Caki2 (cell line): ENCODE data around the gene EYA4. TPM values are rescaled to one million over a fixed set of nuclear protein-coding genes. Genes with fewer than 3 reads are reported as not detected.
A peak's percentile ranks its signal among the peaks of the same experiment; 100 is the strongest.

ENCODE experiments used
- DNase-seq: peaks from one replicate; pipeline ENCODE4 v3.0.0-alpha.2; 2015; ENCODE audit warnings: low read depth
- in situ Hi-C: cut with HindIII; loops from 2 replicates; pipeline ENCODE4 v1.10.0; 2016; ENCODE audit warnings: low sequenced_read_pairs, low pct_unique_long_range_greater_than_20kb, mixed read lengths
- total RNA-seq: library from RNA; depleted of rRNA; stranded (reverse); fragments of >200 nt; shearing (Covaris generic); gene quantifications from 2 replicates; pipeline ENCODE4 v1.2.3, GENCODE V29; 2014; ENCODE audit warnings: low replicate concordance

The EYA4 gene
- total RNA-seq, 1 experiment from 2014 or later: 0.17 TPM

DNA sequence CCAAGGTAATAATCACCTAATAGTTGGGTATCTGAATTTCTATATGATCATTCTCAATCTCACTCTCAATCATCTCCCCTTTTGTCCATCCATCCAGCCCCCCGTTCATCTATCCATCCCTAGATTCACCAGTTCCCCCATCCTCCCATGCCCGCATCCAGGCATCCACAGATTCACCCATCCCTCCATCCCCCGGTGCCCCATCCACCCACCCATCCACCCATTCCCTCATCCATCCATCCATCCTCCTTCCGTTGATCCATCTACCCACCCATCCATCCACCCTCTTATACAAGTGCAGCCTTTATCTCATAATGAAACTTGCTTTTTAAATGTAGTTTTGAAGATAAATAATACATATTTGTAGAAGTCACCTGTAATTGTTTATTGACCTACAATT is 76.5 kb downstream of the EYA4 start:
- DNase-seq: no peak
- in situ Hi-C loops: no loop called here

DNA sequence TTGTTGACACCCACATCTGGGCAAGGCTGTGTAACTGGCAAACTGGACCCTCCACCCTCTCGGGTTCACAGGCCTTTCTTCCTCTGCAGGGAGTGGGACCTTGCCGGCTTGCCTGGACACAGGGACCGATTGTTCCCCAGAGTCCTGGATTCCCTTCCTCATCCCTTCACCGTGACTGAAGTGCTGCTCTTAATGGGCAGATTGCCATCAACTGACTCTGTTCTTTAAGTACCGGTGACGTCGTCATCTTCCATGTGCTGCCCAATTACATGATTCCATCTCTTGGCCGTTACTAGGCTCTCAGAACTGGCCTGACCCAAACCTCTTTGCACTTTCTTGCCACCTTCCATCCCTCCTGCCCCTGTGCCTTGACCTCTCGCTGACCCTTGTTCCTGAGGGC is 85.4 kb downstream of the EYA4 start:
- in situ Hi-C loops: no loop called here
- no peak for DNase-seq

DNA sequence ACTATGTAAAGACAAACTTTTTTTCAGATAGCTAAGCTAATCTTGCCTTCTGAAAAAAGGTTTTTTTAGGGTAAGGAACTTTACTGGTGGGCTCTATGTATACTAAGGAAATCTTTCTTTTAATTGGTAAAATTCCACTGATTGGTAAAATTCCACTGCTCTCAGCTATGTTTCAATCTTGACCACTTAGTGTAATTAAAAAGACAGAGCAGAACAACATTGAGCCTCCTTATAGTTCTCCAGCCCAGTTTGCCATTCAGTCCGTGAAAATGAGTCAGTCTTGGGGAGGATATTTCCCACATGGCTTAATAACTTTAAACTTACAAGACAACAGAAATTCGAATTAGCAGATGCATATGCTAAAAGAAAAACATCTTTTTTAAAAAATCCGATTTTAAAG is 92.7 kb downstream of the EYA4 start:
- no peak for DNase-seq
- in situ Hi-C loops: no loop called here

DNA sequence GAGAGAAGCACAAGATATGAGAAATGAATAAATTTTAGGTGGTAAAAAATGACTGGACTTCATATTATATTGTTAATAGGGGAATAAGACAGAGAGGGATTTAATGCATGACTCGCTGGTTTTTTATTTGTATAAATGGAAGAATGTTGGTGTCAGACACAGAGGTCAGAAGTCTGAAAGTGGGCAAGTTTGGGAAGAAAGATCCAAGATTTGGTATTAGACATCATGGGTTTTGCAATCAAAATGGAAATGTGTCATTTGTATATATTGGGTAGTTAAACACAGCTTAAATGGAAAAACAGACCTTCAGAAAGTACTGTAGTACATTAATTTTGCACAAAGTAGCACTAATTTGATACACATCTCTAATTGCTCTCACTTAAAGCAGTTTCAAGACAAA is 96.2 kb downstream of the EYA4 start:
- peak; percentile 3 for DNase-seq
- in situ Hi-C loops: no loop called here

DNA sequence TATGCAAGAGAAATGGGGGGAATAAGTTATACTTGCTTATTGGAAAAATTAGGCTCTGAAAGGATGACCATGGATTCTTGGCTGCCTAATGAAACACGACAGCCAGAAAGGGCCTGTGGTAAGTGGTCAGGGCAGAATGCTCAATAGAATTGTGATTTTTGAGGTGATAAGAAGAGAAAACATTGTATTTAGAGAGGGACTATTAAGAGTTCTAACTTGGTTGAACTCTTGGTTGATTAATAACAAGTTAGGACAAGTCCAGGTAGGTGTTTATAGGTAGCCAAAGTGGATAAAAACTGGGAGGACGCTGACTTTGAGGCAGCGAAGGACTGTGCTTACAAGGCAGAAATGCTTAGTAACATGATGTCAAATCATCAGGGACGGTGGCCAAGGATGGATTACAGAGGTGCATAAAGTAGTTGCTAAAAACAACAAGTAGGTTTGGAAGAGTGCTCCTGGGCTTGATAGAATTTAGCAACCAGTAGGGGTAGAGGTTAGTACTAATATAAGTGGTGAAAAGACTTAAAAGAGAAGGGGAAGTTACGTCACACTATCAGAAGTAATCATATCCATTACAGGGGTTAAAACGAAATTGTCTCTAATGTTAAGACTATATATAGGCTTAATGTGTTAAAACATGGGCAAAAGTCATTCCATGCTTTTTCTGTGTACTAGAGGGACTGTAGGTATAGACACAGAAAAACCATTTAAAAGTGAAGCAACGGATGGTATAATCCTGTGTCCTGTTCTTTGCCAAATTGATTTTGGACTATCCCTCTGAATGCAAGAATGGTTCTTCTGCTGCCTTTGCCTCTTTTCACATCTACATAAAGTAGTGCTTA is 98.6 kb downstream of the EYA4 start:
- in situ Hi-C loops: no loop called here
- DNase-seq: peak; percentile 54

DNA sequence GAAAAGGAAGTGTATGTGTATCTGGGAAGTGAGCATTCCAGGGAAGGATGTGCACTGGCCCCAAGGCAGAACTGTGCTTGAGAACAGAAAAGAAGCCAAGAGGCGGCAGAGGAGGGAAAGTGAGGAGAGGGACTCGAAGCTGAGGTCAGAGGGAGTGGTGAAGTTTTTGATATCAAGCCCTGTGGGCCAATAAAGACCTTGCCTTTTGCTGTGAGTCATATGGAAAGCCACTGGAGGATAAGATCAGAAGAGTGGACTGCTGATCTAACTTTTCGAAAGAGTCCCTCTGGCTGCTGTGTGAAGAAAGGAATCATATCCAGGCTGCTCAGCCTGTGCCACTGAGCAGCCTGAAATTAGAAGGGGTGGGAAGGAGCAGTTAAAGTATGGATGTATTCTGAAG is 99.4 kb downstream of the EYA4 start:
- in situ Hi-C loops: no loop called here
- DNase-seq: peak; percentile 25

DNA sequence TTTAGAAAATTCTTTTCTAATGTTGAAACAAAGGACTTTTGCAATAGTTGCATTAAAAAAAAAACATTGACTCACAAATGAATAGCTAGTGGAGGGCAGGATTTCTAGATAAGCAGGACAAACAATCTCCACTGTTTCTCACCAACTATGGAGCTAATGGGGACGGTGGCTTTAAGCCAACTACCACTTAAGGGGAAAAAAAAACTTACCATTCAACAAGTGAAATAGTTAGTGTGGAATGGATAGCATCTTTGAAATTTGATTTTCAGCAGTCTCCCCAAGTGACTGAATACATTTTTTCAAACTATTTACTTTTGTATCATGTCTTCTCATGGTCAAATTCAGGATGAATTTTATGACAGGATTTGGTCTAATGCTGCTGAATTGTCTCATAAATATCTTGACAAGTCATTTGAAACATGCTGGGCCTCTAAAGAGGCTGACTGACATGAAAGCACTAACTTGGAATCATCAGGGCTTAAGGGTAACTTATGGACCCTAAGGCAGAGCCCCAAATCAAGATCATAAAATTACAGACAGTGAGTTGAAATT is 100.5 kb downstream of the EYA4 start:
- in situ Hi-C loops: no loop called here
- DNase-seq: peak; percentile 84

DNA sequence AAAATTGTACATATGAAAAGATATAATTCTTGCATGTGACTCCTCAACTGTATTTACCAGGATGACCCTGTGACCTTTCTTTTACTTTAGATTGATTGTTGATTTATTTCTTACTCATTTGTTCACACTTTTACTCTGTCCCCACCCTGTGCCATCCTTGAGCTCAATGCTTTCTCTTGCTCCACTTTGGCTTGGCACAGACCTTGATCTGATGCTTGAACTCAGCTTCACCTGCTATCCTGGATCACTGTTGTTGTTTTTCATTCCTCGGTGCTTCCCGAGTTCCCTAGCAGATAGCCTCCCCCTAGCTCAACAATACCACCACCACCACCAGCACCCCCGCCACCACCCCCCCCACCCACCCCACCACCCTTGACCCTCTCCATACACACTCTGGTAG is 102.1 kb downstream of the EYA4 start:
- no peak for DNase-seq
- in situ Hi-C loops: no loop called here

DNA sequence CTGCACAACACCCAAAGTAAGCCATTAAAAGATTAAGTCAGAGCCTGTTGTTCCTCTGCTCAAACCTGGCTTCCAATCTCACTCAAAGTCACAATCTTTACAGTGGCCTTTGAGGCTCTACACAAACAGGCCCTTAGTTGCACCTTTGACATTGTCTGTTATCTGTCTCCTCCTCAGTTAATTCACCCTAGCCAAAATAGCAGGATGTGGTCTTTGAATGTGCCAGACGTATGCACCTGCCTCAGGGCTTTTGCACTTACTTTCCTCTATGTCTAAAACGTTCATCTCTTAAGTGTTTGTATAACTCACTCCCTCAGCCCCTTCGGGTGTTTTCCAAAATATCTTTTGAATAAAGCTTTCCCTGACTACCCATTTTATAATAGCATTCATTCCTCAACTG is 107.7 kb downstream of the EYA4 start:
- DNase-seq: no peak
- in situ Hi-C loops: no loop called here

DNA sequence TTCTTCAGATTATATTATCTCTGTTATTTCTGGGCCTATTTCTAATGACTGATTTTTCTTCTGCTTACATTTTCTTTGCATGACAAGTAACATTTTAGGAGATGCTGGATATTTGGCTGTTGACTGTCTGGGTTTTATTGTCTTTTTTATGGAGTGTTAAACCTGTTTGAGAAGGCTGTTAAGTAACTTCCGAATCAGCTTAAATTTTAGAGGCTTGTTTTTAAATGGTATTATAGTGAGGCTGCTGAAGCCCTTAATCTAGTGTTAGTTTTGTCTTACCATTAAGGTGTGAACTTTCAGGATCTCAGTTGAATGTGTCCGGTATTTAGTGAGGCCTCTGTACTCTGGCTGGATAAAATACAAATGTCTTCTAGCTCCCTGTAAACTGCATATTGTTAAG is 109.8 kb downstream of the EYA4 start:
- no peak for DNase-seq

DNA sequence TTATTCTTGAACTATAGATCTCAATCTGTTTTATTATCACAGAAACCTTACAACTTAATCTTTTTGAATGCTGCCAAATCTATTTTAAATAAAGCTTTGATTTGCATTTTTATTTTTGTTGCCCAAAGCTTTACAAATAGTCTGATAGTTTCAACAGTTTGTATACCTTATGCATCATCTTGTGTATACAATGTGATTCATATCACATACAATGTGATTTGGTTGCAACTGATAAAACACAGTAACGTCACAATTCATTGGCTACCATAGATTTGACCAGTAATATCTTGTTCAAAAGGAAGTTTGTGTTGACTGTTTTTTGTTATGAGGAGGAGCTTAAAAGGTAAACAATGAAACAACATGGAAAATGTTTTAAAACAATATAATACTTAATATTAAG is 110.9 kb downstream of the EYA4 start:
- DNase-seq: no peak
- in situ Hi-C loops: no loop called here

More for the DNA sequence above, 109.8 kb downstream of the EYA4 start:
- in situ Hi-C loops: no loop called here

DNA sequence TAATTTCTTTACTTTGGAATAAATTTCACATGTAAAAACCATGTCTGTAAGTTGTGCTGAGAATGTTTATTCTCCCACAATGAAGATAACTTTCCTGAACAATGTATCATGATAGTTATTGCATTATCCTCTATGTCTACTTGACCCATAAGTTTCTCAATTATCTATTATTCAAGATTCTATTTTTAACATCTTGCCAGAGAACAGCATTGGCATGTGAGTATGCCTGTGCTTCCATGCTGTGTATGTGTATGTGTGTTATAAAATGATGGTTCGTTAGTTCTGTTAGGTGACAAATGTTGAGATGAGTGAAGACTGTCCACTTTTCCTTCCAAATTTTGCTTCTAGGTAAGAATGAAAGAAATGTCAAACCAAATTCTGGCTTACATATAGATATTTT is 111.9 kb downstream of the EYA4 start:
- in situ Hi-C loops: no loop called here
- no peak for DNase-seq

DNA sequence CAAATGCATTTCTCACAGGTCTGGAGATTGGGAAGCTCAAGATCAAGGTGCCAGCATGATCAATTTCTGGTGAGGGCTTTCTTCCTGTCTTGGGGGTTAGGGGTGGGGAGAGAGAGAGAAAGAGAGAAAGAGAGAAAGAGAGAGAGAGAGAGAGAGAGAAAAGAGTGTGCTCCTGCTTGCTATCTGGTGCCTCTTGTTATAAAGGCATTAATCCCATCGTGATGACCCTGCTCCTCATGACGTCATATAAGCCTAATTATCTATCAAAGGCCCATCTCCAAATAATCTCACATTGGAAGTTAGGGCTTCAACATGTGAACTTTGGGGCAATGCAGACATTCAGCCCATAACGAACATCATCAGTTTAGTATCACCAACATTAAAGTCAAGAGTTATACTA is 114.8 kb downstream of the EYA4 start:
- in situ Hi-C loops: no loop called here
- DNase-seq: no peak

DNA sequence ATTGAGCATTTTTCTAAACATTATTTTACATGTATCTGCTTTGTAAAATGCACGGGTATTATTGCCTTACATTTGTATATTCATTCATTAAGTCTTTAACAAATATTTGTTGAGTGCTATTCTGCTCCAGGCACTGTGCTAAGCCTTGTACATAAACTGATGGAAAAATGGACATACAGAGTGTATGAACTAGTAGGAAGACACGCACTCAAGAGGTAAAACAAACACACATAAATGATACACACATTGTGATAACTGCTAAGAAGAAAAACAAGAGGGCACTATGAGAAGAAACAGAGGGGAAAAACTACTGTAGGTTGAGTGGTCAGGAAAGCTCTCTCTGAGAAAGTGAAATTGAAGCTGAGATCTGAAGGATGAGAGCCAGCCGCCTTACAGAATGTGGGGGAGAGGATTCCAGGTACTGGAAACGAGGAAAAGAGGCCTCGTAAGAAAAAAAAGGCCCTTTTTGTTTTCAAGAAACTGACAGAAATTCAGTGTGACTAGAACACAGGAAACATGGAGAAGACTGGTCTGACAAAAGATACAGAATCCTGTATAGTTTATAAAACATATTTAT is 117.5 kb downstream of the EYA4 start:
- no peak for DNase-seq
- in situ Hi-C loops: no loop called here

DNA sequence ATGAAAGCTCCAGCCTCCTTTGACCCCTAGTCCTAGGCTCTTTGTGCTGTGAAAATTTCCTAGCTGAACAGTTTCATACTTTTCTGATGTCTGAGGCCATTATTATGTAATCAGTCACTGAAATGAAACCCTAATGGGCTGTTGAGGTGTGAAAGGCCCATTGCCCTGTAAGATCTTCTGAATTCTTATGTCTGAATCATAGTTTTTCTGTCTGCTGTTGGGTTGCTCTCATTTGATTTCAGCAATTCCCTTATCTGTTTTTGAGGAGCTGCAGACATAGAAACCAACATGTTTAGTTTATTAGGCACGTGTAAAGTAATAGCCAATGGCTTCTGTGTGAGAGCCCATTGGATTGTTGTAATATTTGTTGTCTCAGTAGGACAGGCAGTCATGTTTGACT is 118.1 kb downstream of the EYA4 start:
- in situ Hi-C loops: no loop called here
- DNase-seq: no peak

DNA sequence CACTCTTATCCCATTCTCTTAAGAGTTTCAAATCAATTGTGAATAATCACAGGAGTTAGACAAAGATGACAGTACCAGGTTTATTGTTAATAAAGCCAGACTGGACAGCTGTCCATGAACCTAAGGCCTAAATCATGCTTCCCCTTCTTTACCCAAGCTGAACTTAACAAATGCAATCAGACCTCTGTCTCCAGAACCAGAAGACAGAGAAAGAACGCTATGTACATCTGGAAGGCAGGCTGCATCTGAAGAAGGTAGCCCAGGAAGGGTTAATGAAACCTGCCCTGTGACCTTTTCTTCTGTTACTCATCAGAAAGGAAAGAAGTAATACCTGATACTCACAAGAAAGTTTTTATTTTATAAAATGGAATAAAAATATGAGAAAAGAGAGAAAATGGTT is 118.6 kb downstream of the EYA4 start:
- no peak for DNase-seq
- in situ Hi-C loops: no loop called here

DNA sequence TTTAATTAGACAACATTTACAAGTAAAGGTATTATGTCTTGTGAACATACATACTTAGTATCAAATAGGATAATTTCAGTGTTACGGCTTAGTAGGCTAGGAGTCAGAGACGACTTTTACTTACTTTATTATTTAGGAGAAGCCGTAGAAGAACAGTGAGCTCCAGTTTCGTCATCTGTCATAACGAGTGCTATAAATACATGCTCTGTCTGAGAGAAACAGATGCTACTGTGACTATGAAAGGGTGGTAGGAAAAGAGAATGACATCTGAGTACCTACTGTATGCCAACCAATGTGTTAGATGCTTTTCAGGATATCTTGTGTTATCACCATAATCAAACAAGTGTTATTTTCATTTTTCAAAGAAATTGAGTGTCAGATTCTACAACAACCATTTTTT is 119.0 kb downstream of the EYA4 start:
- in situ Hi-C loops: no loop called here
- DNase-seq: no peak

DNA sequence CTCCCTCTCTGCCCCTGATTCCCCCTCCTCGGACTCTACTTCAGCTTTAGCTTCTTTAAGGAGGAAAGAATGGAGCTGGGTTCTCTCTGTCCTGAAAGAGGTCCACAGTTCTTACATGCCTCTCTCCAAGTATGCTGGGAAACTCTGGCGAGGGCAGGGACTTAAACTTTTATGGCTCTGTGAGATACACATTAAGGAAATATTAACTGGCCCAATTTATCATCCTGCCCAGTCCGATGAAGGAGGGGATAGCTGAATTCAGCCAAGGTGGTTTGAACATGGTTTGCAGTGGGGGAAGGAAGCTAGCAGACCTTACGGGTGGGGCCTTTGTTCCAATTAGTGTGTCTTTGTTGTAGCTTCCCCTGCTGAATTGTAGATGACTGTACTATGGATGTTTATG is 121.7 kb downstream of the EYA4 start:
- in situ Hi-C loops: no loop called here
- DNase-seq: peak; percentile 9

DNA sequence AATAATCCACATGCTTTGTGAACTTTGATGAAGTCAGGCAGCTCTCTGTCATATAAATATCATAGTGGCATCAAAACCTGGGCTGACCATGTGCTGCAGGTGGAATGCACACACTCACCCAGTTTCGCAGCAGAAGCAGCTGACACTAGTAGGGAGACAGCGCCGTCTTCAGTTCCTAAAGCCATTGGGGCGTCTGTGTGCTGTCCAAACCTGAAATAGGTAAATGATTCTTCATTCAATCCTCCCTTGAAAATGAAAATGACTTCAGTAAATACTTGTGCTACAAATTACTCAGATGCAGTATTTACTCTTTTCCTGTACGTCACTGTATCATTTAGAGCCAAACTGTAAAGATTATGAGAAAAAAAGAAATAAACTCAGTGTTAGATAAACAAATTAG is 127.5 kb downstream of the EYA4 start:
- DNase-seq: no peak
- in situ Hi-C loops: no loop called here

DNA sequence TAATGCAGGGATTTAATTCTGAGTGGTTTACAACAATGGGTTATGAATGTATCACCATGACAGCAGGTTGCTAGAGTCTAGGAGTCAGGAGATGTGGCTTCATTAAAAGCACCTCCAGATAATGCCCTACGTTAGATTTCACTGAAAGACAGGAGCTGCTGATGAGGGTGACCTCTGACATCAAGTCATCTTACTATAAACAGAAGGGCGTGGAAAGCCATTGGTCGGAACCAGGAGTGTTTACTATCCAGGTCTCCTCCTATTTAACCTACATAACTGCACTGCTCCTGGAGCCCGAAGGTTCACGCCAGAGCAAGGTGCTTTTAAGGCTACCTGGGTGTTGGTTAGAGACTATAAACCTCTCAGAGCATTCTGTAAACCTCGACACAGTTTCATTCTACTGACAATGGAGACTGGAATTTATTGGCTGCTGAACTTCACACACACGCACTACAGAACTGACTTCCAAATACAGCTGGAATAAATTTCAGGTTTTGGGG is 128.7 kb downstream of the EYA4 start:
- in situ Hi-C loops: no loop called here

More for the DNA sequence above, 128.7 kb downstream of the EYA4 start:
- DNase-seq: no peak
